HFFc6 (cell line): ENCODE measurements around the gene CASR. TPM values are rescaled to one million over a fixed set of nuclear protein-coding genes. Genes with fewer than 3 reads are reported as not detected.

Source experiments
- DNase-seq: peaks from one replicate; pipeline ENCODE4 v3.0.0-alpha.2; 2018
- H3K27ac Mint-ChIP-seq: 2 replicates; pipeline ENCODE4 v1.8.0; 2020; ENCODE audit warnings: mild to moderate bottlenecking, mixed read lengths
- H3K27me3 Mint-ChIP-seq: 2 replicates; pipeline ENCODE4 v1.8.0; 2021; ENCODE audit warnings: mild to moderate bottlenecking, moderate library complexity, mixed read lengths; ENCODE audit not compliant: insufficient read depth
- H3K36me3 Mint-ChIP-seq: 2 replicates; pipeline ENCODE4 v1.8.0; 2021; ENCODE audit warnings: low read depth, mixed read lengths
- H3K4me1 Mint-ChIP-seq: 2 replicates; pipeline ENCODE4 v1.8.0; 2020; ENCODE audit warnings: low read depth, mixed read lengths
- H3K4me3 Mint-ChIP-seq: 2 replicates; pipeline ENCODE4 v1.8.0; 2020; ENCODE audit warnings: mild to moderate bottlenecking, moderate library complexity, mixed read lengths
- H3K9me3 Mint-ChIP-seq: 2 replicates; pipeline ENCODE4 v1.8.0; 2020; ENCODE audit warnings: mild to moderate bottlenecking, mixed read lengths
- CTCF ChIP-seq: fragments of 200-600 bp; sonication (generic); IDR thresholded peaks from 2 replicates; pipeline ENCODE4 v1.5.0; 2021; ENCODE audit warnings: antibody characterized with exemption, mild to moderate bottlenecking
- total RNA-seq, 6 experiments: library from RNA; stranded (reverse); fragmentation: NEBNext Ultra II Directional; extraction: Animal tissue kit (Norgen Biotek cat#: 25700); gene quantifications; 2 replicates in 1 of 6; 3 replicates in 5 of 6; pipeline ENCODE4 v1.2.3, GENCODE V29; 2021

CASR gene
- total RNA-seq, 6 experiments from 2014 or later, result 0.03 TPM; not detected in 5

- Mint-ChIP-seq H3K36me3 (no peaks in the 10 kb centered on the region), H3K27me3 (peaks cover 3% of the 10 kb centered on the region; the same call in 1 of the 2 replicates), H3K4me1 (no peaks in the 10 kb centered on the region), H3K9me3 (peaks cover 4% of the 10 kb centered on the region), H3K27ac (no peak overlapping the region), H3K4me3 (no peak overlapping the region)
- TF ChIP-seq CTCF, result no peak
- no peak for DNase-seq
Measured at GRCh38 chr3:122299215-122299614, 115.7 kb downstream of the CASR start.

GRCh38 chr3:122299872-122300460 lies 116.5 kb downstream of the CASR start:
- Mint-ChIP-seq H3K27me3 (peaks cover 4% of the 10 kb centered on the region; the same call in 1 of the 2 replicates), H3K36me3 (no peaks in the 10 kb centered on the region), H3K4me1 (no peaks in the 10 kb centered on the region), H3K27ac (no peak overlapping the region), H3K9me3 (peaks cover 4% of the 10 kb centered on the region), H3K4me3 (no peak overlapping the region)
- peak; percentile 85 for TF ChIP-seq CTCF
- no peak for DNase-seq

- DNase-seq, result no peak
- Mint-ChIP-seq H3K36me3 (no peaks in the 10 kb centered on the region), H3K9me3 (peaks cover 4% of the 10 kb centered on the region), H3K4me1 (no peaks in the 10 kb centered on the region), H3K27me3 (peaks cover 5% of the 10 kb centered on the region; the same call in 1 of the 2 replicates), H3K27ac (no peak overlapping the region), H3K4me3 (no peak overlapping the region)
- TF ChIP-seq CTCF, result no peak
Measured at GRCh38 chr3:122301063-122301462, 117.6 kb downstream of the CASR start.

GRCh38 chr3:122305818-122306621 lies 122.6 kb downstream of the CASR start:
- Mint-ChIP-seq H3K27me3 (peaks cover 8% of the 10 kb centered on the region), H3K9me3 (no peaks in the 10 kb centered on the region), H3K4me3 (no peak overlapping the region), H3K4me1 (no peaks in the 10 kb centered on the region), H3K36me3 (no peaks in the 10 kb centered on the region), H3K27ac (no peak overlapping the region)
- 0 out of 2 replicates have a peak, but pooled peaks have one; percentile 15 for TF ChIP-seq CTCF
- no peak for DNase-seq

GRCh38 chr3:122306622-122306953 lies 123.1 kb downstream of the CASR start:
- no peak overlapping the region for H3K4me3 Mint-ChIP-seq
- H3K4me1 Mint-ChIP-seq, result no peaks in the 10 kb centered on the region
- H3K36me3 Mint-ChIP-seq, result no peaks in the 10 kb centered on the region
- H3K27ac Mint-ChIP-seq, result no peak overlapping the region
- no peak for DNase-seq
- no peak for TF ChIP-seq CTCF
- peaks cover 11% of the 10 kb centered on the region for H3K27me3 Mint-ChIP-seq
- H3K9me3 Mint-ChIP-seq, result no peaks in the 10 kb centered on the region
